SW480 (cell line): ENCODE results near the gene TIMP3.

Experiments used
- DNase-seq: peaks from one replicate; pipeline ENCODE4 v3.0.0-alpha.2; 2016; ENCODE audit warnings: low spot score

TIMP3 gene

GRCh38 chr22:32808038-32808445 lies 6.5 kb downstream of the TIMP3 start:
- no peak for DNase-seq

DNA sequence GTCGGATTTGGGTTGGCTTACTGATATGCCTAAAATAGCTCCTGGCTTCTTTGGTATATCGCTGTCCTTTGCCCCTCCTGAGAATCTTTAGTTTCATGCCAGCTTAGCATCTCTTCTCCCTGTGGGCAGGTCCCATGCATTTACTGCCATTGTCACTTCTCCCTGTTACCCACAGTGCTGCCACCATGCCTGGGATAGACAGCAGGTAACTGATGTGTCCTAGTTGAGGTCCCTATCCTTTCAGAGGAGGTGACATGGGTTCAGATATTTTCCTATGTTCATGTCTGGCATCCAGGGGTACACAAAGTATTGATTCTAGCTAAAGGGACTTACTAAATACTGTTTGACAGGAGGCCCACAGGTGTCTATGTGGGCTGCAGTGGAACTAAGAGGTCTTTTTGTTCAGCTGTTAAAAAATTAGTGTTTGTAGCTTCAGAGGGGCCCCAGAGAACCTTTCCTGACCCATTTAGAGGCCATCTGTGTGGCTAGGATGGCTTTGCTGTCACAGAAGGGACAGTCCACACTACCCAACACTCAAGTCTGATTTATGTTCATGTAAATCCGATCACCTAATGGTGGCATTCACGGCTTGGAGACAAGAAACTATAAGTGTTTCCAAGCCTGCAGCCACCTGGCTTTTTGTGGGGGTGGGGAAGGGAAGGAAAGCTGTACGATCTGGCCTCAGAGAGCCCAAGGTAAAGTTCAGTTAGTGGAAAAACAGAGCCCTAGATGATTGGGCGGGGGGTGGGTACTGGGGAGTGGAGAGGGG lies 8.5 kb downstream of the TIMP3 start:
- DNase-seq, result no peak

- no peak for DNase-seq
These were observed 9.1 kb downstream of the TIMP3 start for GRCh38 chr22:32810555-32811133.

DNA sequence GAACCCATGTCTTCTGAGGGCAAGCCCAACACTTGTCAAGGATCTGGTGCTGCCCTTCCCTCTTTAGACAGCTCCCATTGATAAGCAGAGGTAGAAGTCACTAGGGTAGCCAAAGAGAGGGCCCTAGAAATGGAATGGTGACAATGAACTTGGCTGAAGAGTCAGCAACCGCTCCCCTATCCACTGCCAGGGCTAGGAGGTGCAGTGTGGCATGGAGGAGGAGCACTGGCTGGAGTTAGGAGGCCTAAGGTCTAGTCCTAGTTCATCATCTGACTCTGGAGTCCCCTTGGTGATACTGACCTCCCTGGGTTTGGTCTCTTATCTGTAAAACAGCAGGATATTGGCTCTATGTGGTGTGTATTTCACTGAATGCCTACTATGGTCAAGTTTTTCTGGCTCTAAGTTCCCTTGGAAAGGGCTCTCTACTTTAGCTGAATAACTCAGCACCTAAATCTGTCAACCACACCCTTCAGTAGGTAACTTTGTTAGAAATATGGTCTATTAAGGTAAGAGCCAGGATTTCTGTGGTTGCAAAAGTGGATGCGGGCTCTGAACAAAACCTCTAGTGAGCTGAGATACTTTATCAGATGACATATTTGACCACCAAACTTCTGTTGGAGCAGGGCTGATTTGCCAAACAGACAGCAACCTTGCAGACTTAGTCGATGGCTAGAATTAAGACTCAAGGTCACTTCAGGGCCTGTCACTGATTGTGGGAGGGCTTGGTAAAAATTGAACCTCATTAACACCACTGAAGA lies 10.5 kb downstream of the TIMP3 start:
- no peak for DNase-seq

DNA sequence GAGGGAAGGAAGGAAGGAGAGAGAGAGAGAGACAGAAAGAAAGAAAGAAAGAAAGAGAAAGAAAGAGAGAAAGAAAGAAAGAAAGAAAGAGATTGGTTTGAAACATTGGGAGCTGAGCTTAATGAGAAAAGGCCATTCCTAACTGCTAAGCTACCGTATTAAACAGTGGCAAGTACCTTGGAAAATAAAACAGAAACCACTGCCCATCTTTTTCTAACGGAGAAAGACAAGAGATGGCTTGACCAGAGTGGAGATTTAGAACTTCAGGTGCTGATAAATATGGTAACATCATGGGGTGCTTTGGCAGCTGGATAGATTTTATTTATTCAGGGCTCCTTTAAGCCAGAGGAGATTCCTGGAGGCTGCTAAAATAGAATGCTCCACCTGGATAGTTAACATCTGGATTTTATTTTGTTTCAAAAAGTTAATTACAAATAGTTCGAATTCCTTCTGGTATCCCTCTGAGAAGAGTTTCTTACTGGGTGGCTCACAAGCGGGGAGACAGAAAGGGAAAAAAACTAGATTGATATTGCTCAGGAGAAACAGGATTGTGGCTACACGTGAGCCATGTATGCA lies 12.9 kb downstream of the TIMP3 start:
- DNase-seq, result no peak

- DNase-seq, result no peak
These were observed 13.6 kb downstream of the TIMP3 start for GRCh38 chr22:32815059-32815458.

DNA sequence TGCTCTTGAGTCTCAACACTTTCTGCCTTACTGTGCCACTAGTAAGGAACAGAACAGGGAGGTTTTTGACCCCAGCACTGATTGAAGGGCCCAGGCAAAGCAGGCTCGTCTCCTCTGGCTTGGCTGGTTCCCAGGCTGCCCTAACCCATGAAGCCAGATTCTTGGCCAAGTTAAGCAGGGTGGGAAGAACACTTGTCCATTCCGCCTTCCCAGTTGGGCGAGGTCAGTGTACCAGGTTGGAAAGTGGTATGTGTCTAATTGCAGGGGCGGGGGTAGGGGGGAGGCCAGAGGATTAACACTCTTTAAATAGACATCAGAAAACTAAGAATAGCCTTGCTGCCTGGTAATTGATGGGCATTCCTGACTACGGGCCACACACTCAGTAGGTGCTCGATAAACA lies 14.4 kb downstream of the TIMP3 start:
- no peak for DNase-seq

DNA sequence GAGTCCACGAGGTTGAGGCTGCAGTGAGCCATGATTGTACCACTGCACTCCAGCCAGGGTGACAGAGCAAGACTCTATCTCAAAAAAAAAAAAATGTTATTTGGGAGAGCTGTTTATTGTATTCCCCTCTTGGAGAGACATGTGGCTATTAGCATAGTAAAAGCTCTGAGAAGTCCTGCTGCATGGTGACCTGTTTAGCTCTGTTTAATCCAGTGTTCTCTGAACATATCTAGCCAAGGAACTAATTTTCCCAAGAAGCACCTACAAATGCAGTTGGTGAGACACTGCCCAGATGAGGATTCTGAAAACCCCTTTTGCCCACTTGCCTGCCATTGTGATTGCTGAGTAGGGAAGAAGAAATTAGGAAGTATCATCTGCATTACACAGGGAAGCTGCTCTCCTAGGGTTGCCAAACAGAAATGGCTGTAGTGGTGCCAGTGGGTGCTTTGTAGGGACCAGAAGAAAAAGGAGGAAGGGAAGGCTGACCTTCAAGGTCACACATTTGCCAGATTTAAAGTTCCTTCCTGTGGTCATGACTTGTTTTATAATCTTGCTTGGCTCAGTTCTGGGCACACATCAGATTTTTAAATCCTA lies 15.7 kb downstream of the TIMP3 start:
- no peak for DNase-seq

DNA sequence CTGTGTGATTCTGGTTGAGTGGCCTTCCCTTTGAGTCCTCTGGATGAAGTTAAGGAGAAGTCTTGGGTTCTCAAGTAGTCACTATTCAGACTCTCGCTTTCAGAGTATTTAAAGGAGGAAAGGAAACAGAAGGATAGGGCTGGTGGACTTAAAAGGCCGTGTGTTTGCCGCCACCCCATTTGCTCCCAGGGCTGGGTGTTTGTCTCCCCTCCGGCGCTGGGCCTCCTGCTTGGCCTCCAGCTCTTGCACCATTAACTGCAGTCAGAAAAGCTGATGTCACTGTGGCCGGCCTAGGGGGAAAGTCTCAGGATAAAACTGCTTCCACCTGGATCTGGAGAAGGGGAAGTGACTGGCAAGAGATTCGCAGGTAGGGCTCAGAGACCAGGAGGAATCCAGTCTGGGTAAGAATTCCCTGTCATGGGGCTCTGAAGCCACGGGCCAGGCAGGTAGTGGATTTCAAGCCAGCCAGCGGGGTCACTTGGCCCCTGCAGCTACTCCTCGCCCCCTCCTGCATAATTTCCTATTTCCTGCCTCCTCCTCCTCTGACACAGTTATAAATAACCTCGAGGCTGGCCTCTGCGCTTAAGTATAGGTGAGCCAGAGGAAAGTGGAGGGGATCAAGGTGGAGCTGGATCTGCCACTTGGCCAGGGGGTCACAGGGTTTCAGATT lies 17.1 kb downstream of the TIMP3 start:
- DNase-seq, result no peak

DNA sequence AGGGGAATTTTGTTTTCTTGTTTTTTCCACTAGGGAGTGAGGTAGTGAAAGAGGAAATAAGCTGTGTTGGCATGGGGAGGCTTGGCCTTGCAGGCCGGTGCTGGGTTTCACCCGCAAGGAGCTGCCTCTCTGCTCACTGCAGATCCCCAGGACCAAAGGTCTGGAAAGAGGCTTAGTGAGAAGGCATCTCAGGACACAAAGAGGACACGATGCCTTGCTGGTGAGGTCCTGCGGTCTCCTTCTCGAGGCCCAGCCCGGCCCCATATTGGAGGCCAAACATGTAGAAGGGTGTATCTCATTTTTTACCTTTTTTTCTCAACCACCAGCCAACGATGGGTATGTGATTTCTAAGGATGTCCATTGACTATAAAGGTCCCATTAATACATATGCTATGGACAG lies 17.6 kb downstream of the TIMP3 start:
- no peak for DNase-seq

DNA sequence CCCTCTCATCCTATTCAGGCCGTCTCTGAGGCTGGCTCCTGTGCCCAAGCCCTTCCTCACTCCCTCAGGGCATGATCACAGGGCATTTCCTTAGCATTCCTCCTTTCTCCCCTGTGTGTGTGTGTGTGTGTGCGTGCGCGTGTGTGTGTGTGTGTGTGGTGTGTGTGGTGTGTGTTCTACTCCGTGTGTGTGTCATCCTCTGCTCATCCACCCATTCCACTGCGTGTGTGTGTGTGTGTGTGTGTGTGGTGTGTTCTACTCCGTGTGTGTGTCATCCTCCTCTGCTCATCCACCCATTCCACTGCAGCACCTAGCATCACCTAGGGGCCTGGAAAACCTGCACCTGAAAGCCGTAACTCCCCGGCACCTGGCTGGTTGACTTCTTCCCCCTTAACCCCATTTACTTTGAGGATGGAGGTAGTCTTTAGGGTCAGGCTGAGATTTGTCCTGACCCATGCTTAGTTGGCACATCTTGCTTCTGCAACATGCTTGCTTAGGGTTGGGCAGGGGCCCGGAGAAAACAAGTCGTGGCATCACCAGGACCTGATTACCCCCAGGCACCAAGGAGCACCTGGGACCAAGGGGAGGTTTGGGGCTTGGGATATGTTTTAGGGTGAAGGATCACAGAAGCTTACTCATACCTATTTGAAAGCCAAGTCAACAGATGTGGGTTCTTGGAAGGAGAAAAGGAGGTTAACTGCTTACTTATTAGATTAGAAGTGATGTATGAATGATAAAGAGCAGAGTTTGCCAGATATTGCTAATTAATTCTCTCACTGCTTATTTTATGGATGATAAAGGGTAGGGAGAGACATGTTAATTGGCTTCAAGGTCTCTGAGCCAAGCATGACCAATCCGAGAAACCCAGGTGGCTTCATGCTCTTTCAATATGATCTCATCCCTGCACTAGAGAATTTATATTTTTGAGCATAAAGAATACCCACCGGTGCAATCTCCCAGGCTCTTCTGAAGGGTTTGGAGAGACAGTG lies 18.9 kb downstream of the TIMP3 start:
- no peak for DNase-seq

DNA sequence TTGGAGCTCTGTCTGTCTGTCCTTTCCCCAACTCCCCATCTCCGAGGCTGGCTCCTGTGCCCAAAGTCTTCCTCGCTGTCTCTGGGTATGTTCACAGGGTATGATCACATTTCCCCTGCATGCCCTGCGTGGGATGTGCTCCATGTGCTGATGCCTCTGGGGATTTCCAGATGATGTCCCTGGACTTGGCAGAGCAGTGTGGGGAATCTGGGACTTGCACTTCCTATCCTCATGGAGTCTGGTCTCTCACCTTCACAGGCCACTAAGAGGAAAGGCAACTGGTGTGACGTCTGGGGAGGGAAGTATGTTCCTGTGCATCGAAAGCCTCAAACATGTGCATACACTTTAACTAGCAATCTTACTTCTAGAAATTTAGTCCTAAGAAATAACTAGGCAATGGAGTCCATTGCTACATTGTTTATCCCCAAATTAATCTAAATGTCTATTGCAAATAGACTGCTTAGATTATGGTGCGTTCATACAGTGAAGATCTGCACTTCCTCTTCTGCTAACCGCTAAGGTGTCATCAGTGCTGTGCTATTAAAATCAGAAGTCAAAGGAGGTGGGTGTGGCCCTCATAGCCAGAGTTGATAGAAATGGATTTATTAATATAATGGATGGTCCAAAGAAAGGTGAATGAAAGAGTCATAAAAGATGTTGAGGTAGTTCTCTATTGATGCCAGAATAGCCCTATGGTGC lies 20.8 kb downstream of the TIMP3 start:
- DNase-seq, result no peak

GRCh38 chr22:32823024-32823730 lies 21.7 kb downstream of the TIMP3 start:
- DNase-seq, result peak; percentile 55

- no peak for DNase-seq
These were observed 23.2 kb downstream of the TIMP3 start for GRCh38 chr22:32824531-32825312.

- no peak for DNase-seq
These were observed 25.0 kb downstream of the TIMP3 start for GRCh38 chr22:32826537-32826936.

DNA sequence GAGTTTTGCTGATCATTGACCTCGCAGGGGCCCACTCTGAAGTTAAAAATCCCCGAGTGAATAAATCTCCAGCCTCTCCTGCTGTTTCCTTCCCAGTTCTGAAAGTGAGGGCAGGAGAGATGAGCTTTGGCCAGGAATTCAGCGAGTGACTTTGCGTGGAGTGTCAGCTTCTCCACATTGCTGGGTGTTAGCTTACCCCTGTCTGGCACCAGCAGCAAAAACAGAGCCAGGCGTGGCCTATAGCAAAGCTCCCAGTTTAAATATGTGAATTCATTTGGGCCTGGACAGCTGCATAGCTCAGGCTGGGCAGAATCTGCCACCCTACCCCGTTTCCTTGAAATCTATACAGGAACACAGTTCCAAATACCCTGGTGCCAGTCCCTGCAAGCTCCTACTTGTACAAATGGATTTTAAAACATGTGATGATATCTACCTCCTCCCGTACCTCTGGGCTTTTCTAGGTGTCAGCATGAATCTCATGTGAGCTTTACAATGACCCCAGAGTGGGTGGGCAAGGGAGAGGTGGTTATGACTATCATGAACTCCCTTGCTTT lies 25.6 kb downstream of the TIMP3 start:
- DNase-seq, result no peak

GRCh38 chr22:32828150-32828549 lies 26.6 kb downstream of the TIMP3 start:
- no peak for DNase-seq

DNA sequence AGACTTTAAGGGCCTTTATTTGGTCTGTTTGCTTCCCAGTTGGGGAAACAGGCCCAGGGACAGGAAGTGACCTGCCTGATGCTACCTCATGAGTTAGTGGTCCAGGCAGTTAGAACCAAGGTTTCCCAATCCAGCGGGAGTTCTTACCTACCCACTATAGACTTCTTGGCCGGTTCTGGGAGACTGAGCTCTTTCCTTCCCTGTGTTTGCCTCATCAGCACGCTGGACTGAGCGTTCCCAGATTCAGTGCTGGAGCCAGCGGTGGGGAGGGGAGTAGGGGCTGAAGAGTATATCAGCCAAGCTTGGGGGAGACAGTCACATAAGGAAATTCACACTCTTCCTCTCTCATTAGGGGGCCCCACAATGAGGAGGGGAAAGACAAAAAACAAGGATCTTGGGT lies 27.1 kb downstream of the TIMP3 start:
- DNase-seq, result no peak
